ENCODE measurements around the gene TADA3.
A peak's percentile ranks its signal among the peaks of the same experiment; 100 is the strongest.

The TADA3 gene, protein sequence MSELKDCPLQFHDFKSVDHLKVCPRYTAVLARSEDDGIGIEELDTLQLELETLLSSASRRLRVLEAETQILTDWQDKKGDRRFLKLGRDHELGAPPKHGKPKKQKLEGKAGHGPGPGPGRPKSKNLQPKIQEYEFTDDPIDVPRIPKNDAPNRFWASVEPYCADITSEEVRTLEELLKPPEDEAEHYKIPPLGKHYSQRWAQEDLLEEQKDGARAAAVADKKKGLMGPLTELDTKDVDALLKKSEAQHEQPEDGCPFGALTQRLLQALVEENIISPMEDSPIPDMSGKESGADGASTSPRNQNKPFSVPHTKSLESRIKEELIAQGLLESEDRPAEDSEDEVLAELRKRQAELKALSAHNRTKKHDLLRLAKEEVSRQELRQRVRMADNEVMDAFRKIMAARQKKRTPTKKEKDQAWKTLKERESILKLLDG

DNA sequence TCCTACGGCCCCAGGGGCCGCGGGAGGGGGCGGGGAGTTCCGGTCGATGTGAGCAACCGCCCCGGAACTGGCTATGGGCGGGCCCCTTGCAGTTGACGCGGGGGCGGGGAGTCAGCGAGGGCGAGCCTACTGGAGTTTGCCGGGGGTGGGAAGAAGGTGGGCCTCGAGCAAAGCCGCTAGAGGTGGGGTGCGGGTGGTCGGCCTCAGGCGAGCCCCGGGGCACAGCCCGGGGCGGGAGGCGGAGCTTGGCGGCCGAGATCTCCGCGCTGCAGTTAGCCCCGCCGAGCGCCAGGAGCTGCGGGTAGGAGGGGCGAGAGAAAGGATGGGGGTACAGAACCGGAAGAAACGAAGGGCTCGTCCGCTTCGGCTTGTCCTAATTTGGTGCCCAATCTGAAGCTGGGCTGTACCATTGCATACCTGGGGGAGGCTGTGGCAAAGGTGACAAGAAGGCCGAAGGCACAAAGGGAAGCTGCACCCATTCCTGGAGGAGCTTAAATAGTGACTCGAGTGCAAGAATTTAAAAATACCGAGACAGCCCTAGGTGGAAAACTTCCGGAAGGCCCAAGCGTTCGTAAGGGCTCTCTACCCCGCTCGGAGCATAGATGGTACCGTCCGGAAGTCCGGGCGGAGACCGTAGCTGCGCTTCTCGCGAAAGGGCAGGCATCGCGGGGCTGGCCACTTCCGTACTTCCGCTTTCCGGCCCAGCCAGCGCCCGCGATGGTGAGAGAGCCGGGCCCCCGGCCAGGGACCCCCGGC lies at the start of gene TADA3, which contains the start of gene ARPC4:
Gene TADA3, minus strand, starts transcription at position 69 of the 756 bp plus-strand sequence. CDS start 1,007 bp downstream, outside the sequence.
Gene ARPC4, plus strand, starts transcription at position 678 of the 756 bp plus-strand sequence. Its CDS starts 40 bp downstream, at position 718.
- Histone ChIP-seq H3K27ac (peak within 1 kb of the TSS; percentile 90), H3K4me2 (ENCODE audit: low read length) (peak within 1 kb of the TSS; percentile 90), H3K36me3 (ENCODE audit: control insufficient read depth, insufficient read depth, low read length) (no peaks in the 10 kb centered on the region), H3K4me3 (ENCODE audit: low read depth, low read length) (peak within 1 kb of the TSS; percentile 92), H3K9ac (peak within 1 kb of the TSS; percentile 92), H3K9me3 (ENCODE audit: control insufficient read depth, low read length) (no peaks in the 10 kb centered on the region), H2AFZ (peak within 1 kb of the TSS; percentile 84), H3K79me2 (peaks cover 40% of the 10 kb centered on the region), H3K4me1 (peaks cover 15% of the 10 kb centered on the region), H3K27me3 (ENCODE audit: control insufficient read depth, insufficient read depth, low read length) (no peaks in the 10 kb centered on the region)
- TF ChIP-seq, protein P1, sequence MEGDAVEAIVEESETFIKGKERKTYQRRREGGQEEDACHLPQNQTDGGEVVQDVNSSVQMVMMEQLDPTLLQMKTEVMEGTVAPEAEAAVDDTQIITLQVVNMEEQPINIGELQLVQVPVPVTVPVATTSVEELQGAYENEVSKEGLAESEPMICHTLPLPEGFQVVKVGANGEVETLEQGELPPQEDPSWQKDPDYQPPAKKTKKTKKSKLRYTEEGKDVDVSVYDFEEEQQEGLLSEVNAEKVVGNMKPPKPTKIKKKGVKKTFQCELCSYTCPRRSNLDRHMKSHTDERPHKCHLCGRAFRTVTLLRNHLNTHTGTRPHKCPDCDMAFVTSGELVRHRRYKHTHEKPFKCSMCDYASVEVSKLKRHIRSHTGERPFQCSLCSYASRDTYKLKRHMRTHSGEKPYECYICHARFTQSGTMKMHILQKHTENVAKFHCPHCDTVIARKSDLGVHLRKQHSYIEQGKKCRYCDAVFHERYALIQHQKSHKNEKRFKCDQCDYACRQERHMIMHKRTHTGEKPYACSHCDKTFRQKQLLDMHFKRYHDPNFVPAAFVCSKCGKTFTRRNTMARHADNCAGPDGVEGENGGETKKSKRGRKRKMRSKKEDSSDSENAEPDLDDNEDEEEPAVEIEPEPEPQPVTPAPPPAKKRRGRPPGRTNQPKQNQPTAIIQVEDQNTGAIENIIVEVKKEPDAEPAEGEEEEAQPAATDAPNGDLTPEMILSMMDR (IDR thresholded peaks at IDR 0.05): no peak

DNA sequence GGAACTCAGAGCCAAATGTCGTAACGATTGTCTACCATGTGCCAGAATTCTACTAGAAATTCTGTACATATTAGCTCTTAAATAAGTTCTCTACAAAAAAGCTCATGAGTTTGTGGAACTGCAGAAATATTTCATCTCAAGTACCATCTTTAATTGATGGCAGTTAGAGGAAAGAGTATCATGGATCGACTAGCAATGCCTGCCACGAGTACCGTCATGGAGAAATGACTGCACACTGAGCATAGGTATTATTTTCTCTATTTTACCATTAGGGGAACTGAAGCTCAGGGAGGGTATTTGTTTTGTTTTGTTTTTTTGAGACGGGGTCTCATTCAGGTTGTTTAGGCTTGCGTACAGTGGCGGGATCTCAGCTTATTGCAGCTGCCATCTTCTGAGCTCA lies 48.7 kb upstream of the TADA3 start:
- H3K4me2 ChIP-seq (ENCODE audit: low read length): no peak overlapping the region
- no peaks in the 10 kb centered on the region for H3K36me3 ChIP-seq (ENCODE audit: control insufficient read depth, insufficient read depth, low read length)
- no peaks in the 10 kb centered on the region for H3K27me3 ChIP-seq (ENCODE audit: control insufficient read depth, insufficient read depth, low read length)
- H2AFZ ChIP-seq: no peak overlapping the region
- no peaks in the 10 kb centered on the region for H3K79me2 ChIP-seq
- H3K9ac ChIP-seq: no peak overlapping the region
- no peak overlapping the region for H3K4me3 ChIP-seq (ENCODE audit: low read depth, low read length)
- H3K27ac ChIP-seq: no peak overlapping the region
- TF ChIP-seq, protein P1 (IDR thresholded peaks at IDR 0.05): no peak
- H3K4me1 ChIP-seq: no peaks in the 10 kb centered on the region
- no peaks in the 10 kb centered on the region for H3K9me3 ChIP-seq (ENCODE audit: control insufficient read depth, low read length)

DNA sequence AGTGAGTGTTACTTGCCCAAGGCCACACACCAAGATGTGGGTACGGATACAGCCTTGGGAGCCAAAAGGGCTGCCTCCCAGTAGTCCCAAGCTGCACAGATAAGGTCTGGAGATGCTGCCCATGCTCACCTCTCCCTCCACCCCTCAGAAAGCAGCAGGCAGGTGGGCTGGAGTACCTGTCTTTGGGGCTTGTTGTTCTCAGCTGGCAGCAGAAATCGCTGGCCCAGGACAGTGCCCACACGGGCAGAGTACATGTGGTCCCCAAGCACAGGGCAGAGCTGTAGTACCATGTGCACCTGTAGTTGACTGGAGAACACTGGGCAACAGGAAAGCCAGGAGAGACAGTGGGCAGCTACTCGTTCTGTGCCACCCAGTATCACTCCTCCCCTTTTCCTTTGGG lies 46.6 kb upstream of the TADA3 start:
- Histone ChIP-seq H3K4me2 (ENCODE audit: low read length) (no peak overlapping the region), H3K27me3 (ENCODE audit: control insufficient read depth, insufficient read depth, low read length) (no peaks in the 10 kb centered on the region), H3K9me3 (ENCODE audit: control insufficient read depth, low read length) (no peaks in the 10 kb centered on the region), H2AFZ (no peak overlapping the region), H3K27ac (no peak overlapping the region), H3K9ac (no peak overlapping the region), H3K4me1 (no peaks in the 10 kb centered on the region), H3K79me2 (no peaks in the 10 kb centered on the region), H3K4me3 (ENCODE audit: low read depth, low read length) (no peak overlapping the region), H3K36me3 (ENCODE audit: control insufficient read depth, insufficient read depth, low read length) (no peaks in the 10 kb centered on the region)
- TF ChIP-seq, protein P1 (IDR thresholded peaks at IDR 0.05): no peak

DNA sequence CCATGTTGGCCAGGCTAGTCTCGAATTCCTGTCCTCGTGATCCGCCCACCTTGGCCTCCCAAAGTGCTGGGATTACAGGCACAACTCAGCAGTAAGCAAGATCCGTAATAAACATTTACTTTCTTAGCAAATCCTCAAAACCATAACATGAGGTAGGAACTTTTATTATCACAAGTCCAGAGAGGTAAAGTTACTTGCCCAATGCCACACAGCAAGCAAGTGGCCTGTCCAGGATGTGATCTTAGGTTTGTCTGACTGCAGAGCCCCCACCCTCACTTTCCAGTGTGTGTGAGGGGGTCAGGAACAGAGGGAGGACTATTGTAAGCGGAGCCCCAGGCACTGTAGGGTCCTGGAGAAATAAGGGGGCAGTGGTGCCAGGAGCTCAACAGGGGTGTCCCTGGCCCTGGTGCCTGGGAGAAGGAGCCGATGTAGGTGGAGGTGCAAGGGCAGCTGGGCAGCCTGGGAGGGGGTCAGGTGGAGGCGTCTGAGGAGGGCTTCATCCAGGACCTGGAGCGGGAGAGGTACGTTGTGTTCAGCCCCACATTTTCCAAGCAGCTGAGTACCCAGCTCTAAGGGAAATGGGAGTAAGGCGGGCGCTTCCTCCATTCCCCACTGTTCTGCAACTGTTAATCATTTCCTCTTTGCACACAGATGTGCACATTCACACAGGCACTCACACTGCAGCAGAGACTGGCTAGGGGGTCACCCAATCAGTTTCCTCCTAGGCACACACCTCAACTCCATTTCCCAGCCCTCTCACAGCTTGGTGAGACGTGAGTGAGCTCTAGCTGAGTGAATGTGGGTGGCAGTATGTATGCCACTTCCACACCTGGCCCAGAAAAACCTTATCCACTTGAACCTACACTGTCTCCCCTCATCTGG lies 45.7 kb upstream of the TADA3 start:
- Histone ChIP-seq H3K27me3 (ENCODE audit: control insufficient read depth, insufficient read depth, low read length) (no peaks in the 10 kb centered on the region), H2AFZ (no peak overlapping the region), H3K36me3 (ENCODE audit: control insufficient read depth, insufficient read depth, low read length) (no peaks in the 10 kb centered on the region), H3K9me3 (ENCODE audit: control insufficient read depth, low read length) (no peaks in the 10 kb centered on the region), H3K4me3 (ENCODE audit: low read depth, low read length) (no peak overlapping the region), H3K79me2 (no peaks in the 10 kb centered on the region), H3K27ac (no peak overlapping the region), H3K4me1 (no peaks in the 10 kb centered on the region), H3K9ac (no peak overlapping the region), H3K4me2 (ENCODE audit: low read length) (no peak overlapping the region)
- TF ChIP-seq, protein P1 (IDR thresholded peaks at IDR 0.05): no peak

Data from parathyroid adenoma (tissue), 2 donors.